EL (cell line): ENCODE measurements around the gene SLC25A10.

ENCODE experiments used
- DNase-seq: peaks from one replicate; pipeline ENCODE4 v3.0.0-alpha.2; 2016

Gene SLC25A10

GRCh38 chr17:81706757-81707624 lies 5.1 kb upstream of the SLC25A10 start:
- DNase-seq = no peak

GRCh38 chr17:81707725-81708646 lies 4.1 kb upstream of the SLC25A10 start:
- DNase-seq = no peak

- no peak for DNase-seq
Observed at GRCh38 chr17:81708739-81709185, 3.3 kb upstream of the SLC25A10 start.

- DNase-seq = peak; percentile 20
Observed at GRCh38 chr17:81710514-81711308, 1.4 kb upstream of the SLC25A10 start.

GRCh38 chr17:81712468-81713003 lies 452 bp downstream of the SLC25A10 start:
- peak; percentile 45 for DNase-seq

GRCh38 chr17:81713004-81713555 lies 996 bp downstream of the SLC25A10 start:
- peak; percentile 27 for DNase-seq

GRCh38 chr17:81713556-81714411 lies 1.7 kb downstream of the SLC25A10 start:
- no peak for DNase-seq

GRCh38 chr17:81714412-81715106 lies 2.5 kb downstream of the SLC25A10 start:
- no peak for DNase-seq

- no peak for DNase-seq
Observed at GRCh38 chr17:81715107-81715871, 3.2 kb downstream of the SLC25A10 start.

- no peak for DNase-seq
Observed at GRCh38 chr17:81715872-81716673, 4.0 kb downstream of the SLC25A10 start.

- DNase-seq = no peak
Observed at GRCh38 chr17:81716674-81716996, 4.6 kb downstream of the SLC25A10 start.

GRCh38 chr17:81717049-81717765 lies 5.1 kb downstream of the SLC25A10 start:
- no peak for DNase-seq

- DNase-seq = no peak
Observed at GRCh38 chr17:81717766-81718089, 5.6 kb downstream of the SLC25A10 start.

- no peak for DNase-seq
Observed at GRCh38 chr17:81719410-81720266, 7.6 kb downstream of the SLC25A10 start.

- no peak for DNase-seq
Observed at GRCh38 chr17:81720267-81721071, 8.4 kb downstream of the SLC25A10 start.
